CD4-positive, alpha-beta T cell (primary cell): Measurements from ENCODE around the gene MICAL2. TPM values are rescaled to one million over a fixed set of nuclear protein-coding genes. Genes with fewer than 3 reads are reported as not detected.

Experiments used
- ATAC-seq: fragments of 200-7000 bp; cut with Tn5 transposase; one replicate; pipeline ENCODE4 v1.10.0; 2022; ENCODE audit warnings: mild to moderate bottlenecking; ENCODE audit not compliant: poor library complexity
- CTCF ChIA-PET: fragments of 350-600 bp; sonication (Branson Sonifier 250); formaldehyde crosslinking; loops from one replicate; lab custom pipeline; 2021; ENCODE audit warnings: antibody characterized with exemption, inconsistent platforms; lab: Charles Lee
- POLR2A ChIA-PET: fragments of 350-600 bp; sonication (Branson Sonifier 250); formaldehyde crosslinking; loops from one replicate; lab custom pipeline; 2021; ENCODE audit warnings: antibody characterized with exemption, inconsistent platforms; lab: Charles Lee
- DNase-seq, 14 experiments: peaks; one replicate each; pipeline ENCODE4 v3.0.0-alpha.2; 2013 to 2020; ENCODE audit warnings: mixed read lengths in 2 of 14
- H3K27ac ChIP-seq, 2 donors: one replicate each; pipeline versions ENCODE4 v1.5.1 to v1.7.0; 2013; ENCODE audit warnings: low read length in 2 of 2, low read depth in 1 of 2, mild to moderate bottlenecking in 1 of 2
- H3K27me3 ChIP-seq, 2 experiments: 1 replicate in 1 of 2; 2 replicates in 1 of 2; pipeline versions ENCODE4 v1.6.1 to v1.7.0; 2013; ENCODE audit warnings: low read length in 2 of 2, control low read depth in 1 of 2, mild to moderate bottlenecking in 1 of 2, moderate library complexity in 1 of 2; ENCODE audit not compliant: insufficient read depth in 2 of 2, control insufficient read depth in 1 of 2
- H3K36me3 ChIP-seq: one replicate; pipeline ENCODE4 v1.6.1; 2013; ENCODE audit warnings: low read length, control low read depth; ENCODE audit not compliant: insufficient read depth
- H3K4me1 ChIP-seq: one replicate; pipeline ENCODE4 v1.6.1; 2013; ENCODE audit warnings: low read length, control low read depth; ENCODE audit not compliant: insufficient read depth
- H3K4me3 ChIP-seq: one replicate; pipeline ENCODE4 v1.5.1; 2013; ENCODE audit warnings: mild to moderate bottlenecking, low read length, moderate library complexity
- H3K9me3 ChIP-seq, 2 experiments: 1 replicate in 1 of 2; 2 replicates in 1 of 2; pipeline versions ENCODE4 v1.6.1 to v1.7.0; 2013; ENCODE audit warnings: low read length in 2 of 2, mild to moderate bottlenecking in 2 of 2, control low read depth in 1 of 2, moderate library complexity in 1 of 2; ENCODE audit not compliant: control insufficient read depth in 1 of 2, insufficient read depth in 1 of 2
- H3K27ac Mint-ChIP-seq: one replicate; pipeline ENCODE4 v1.8.0; 2020; ENCODE audit warnings: mixed read lengths
- H3K27me3 Mint-ChIP-seq: one replicate; pipeline ENCODE4 v1.8.0; 2021; ENCODE audit warnings: mixed read lengths
- H3K36me3 Mint-ChIP-seq: one replicate; pipeline ENCODE4 v1.8.0; 2021; ENCODE audit warnings: low read depth, mixed read lengths
- H3K4me1 Mint-ChIP-seq: one replicate; pipeline ENCODE4 v1.8.0; 2021; ENCODE audit warnings: low read depth, mixed read lengths
- H3K4me3 Mint-ChIP-seq: one replicate; pipeline ENCODE4 v1.8.0; 2020; ENCODE audit warnings: mild to moderate bottlenecking, mixed read lengths
- H3K9me3 Mint-ChIP-seq: one replicate; pipeline ENCODE4 v1.8.0; 2020; ENCODE audit warnings: mixed read lengths
- intact Hi-C, 2 experiments: fragments of 100-400 bp; cut with DNase I in 1 of 2; cut with micrococcal nuclease in 1 of 2; formaldehyde crosslinking; loops; one replicate each; pipeline versions ENCODE4 v1.15.1 to v1.9.0; 2023 to 2025; cut with DNase I, micrococcal nuclease
- total RNA-seq, 174 experiments: library from RNA in 2 of 174; stranded (reverse) in 2 of 174; gene quantifications; one replicate each; pipeline ENCODE4 v1.2.3 and lab custom pipeline; 2021 to 2026
- TF ChIP-seq, protein P1 (sequence below): fragments of 200-600 bp; IDR thresholded peaks from one replicate; pipeline ENCODE4 v1.8.0; 2022; ENCODE audit warnings: antibody characterized with exemption, mild to moderate bottlenecking

Gene MICAL2
- total RNA-seq, 2 experiments from 2014 or later, result 12.8 to 14.1 TPM

DNA sequence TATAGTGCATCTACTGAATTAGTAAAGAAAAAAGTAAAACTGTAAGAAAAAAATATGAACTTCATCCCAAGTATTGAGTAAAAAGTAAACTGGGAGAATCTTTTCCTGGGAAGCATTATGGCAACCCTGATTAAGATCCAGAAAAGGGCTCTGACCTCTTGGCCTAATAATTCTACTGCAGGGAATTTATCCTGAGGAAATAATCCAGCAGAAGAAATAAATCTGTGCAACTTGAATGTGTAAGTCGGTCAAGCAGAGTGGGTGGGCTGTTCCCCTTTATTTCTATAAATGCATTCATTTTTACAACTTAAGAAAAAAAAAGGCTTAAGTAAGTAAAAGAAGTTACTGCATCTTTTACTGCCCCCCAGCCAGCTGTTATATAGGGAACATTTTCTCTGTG is 155.7 kb downstream of the MICAL2 start:
- Histone ChIP-seq H3K4me1 (no peaks in the 10 kb centered on the region), H3K4me3 (no peak overlapping the region), H3K36me3 (peaks cover 13% of the 10 kb centered on the region), H3K27me3 (no peaks in the 10 kb centered on the region), H3K27ac (no peak overlapping the region), H3K9me3 (no peaks in the 10 kb centered on the region)
- peaks cover 16% of the 10 kb centered on the region for H3K36me3 Mint-ChIP-seq
- no peak for ATAC-seq
- no peaks in the 10 kb centered on the region for H3K27me3 Mint-ChIP-seq
- CTCF ChIA-PET, result interaction anchor here (1.4 kb wide), 1 partner anchor 16 kb away, joined by 3 read pairs; no protein-coding TSS in a partner anchor
- no peak overlapping the region for H3K27ac Mint-ChIP-seq
- no peak for DNase-seq
- intact Hi-C loops, result no loop called here
- H3K9me3 Mint-ChIP-seq, result no peaks in the 10 kb centered on the region
- no peak overlapping the region for H3K4me3 Mint-ChIP-seq
- TF ChIP-seq, protein P1, sequence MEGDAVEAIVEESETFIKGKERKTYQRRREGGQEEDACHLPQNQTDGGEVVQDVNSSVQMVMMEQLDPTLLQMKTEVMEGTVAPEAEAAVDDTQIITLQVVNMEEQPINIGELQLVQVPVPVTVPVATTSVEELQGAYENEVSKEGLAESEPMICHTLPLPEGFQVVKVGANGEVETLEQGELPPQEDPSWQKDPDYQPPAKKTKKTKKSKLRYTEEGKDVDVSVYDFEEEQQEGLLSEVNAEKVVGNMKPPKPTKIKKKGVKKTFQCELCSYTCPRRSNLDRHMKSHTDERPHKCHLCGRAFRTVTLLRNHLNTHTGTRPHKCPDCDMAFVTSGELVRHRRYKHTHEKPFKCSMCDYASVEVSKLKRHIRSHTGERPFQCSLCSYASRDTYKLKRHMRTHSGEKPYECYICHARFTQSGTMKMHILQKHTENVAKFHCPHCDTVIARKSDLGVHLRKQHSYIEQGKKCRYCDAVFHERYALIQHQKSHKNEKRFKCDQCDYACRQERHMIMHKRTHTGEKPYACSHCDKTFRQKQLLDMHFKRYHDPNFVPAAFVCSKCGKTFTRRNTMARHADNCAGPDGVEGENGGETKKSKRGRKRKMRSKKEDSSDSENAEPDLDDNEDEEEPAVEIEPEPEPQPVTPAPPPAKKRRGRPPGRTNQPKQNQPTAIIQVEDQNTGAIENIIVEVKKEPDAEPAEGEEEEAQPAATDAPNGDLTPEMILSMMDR, result no peak
- POLR2A ChIA-PET, result no interaction called here
- no peaks in the 10 kb centered on the region for H3K4me1 Mint-ChIP-seq

DNA sequence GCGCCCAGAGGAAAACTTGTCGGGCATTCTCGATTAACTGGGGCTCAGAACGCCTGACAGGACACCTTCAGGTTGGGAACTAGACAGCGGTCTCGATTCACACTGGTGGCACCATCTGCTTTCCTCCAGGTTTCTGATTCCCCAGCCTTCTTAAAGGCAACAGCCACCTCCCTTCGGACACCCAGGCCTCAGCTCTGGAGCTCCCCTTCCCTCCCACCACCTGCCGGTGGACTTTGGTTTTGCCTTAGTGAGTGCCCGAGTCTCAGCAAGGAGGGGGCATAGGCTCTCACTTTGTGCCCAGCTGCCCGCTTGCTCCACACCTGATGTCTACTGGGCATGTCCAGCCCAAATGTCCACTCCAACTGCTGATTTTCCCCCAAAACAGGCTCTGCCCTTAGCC is 156.6 kb downstream of the MICAL2 start:
- Mint-ChIP-seq H3K4me1 (no peaks in the 10 kb centered on the region), H3K27ac (no peak overlapping the region), H3K36me3 (peaks cover 13% of the 10 kb centered on the region), H3K9me3 (no peaks in the 10 kb centered on the region), H3K4me3 (no peak overlapping the region), H3K27me3 (no peaks in the 10 kb centered on the region)
- H3K27ac ChIP-seq, result no peak overlapping the region
- peaks cover 11% of the 10 kb centered on the region for H3K36me3 ChIP-seq
- no peaks in the 10 kb centered on the region for H3K9me3 ChIP-seq
- POLR2A ChIA-PET, result no interaction called here
- TF ChIP-seq, protein P1, result no peak
- CTCF ChIA-PET, result interaction anchor here (1.4 kb wide), 1 partner anchor 15 kb away, joined by 3 read pairs; no protein-coding TSS in a partner anchor
- DNase-seq, result no peak
- intact Hi-C loops, result no loop called here
- H3K4me3 ChIP-seq, result no peak overlapping the region
- H3K4me1 ChIP-seq, result no peaks in the 10 kb centered on the region
- ATAC-seq, result no peak
- no peaks in the 10 kb centered on the region for H3K27me3 ChIP-seq

DNA sequence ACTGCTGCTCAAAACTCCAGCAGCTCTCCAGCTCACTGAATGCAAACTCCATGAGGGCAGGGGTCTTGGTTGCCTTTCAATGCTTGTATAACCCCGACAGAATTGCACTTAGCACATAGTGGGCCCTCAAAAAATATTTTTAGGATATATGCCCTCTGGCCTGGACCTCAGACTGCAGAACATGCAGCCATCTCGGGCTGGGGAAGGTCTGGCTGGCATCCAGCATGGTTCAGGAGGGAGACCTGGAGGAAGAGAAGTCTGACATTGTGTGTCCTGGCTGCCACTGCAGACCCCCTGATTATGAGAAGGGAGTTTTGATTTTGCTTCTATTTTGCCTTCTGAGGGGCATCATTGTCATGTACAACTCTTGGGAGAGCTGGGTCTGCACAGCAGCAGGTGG is 157.5 kb downstream of the MICAL2 start:
- Histone ChIP-seq H3K4me1 (no peaks in the 10 kb centered on the region), H3K4me3 (no peak overlapping the region), H3K36me3 (peaks cover 3% of the 10 kb centered on the region), H3K27me3 (no peaks in the 10 kb centered on the region), H3K9me3 (no peaks in the 10 kb centered on the region), H3K27ac (no peak overlapping the region)
- H3K4me1 Mint-ChIP-seq, result no peaks in the 10 kb centered on the region
- ATAC-seq, result no peak
- no peak for DNase-seq
- H3K27me3 Mint-ChIP-seq, result no peaks in the 10 kb centered on the region
- ChIA-PET CTCF (no interaction called here), POLR2A (no interaction called here)
- no peak overlapping the region for H3K4me3 Mint-ChIP-seq
- H3K27ac Mint-ChIP-seq, result no peak overlapping the region
- intact Hi-C loops, result no loop called here
- TF ChIP-seq, protein P1, result no peak
- peaks cover 3% of the 10 kb centered on the region for H3K36me3 Mint-ChIP-seq
- H3K9me3 Mint-ChIP-seq, result no peaks in the 10 kb centered on the region
